Measurements from ENCODE around the gene PALLD.

The PALLD gene

DNA sequence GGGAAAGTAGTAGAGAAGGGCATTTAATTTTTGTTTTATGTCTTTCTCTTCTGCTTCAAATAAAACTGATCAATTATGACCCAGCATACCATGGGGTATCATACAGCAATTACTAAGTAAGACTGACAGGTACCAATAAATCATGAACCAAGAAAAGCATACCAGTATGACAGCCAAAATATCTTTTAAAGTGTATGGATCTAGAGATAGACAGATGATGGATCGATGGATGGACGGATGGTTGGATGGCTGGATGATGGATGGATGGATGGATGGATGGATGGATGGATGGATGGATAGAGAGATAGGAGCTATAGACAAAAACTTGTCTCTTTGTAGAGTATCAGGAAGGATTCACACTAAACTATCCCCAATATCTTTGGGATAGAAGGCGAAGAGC lies 18.0 kb upstream of the PALLD start:
- H3K27ac ChIP-seq (ENCODE audit: low read depth, low read length): no peak overlapping the region
- no peaks in the 10 kb centered on the region for H3K9me3 ChIP-seq (ENCODE audit: control insufficient read depth, insufficient read depth, low read length)
- no peak overlapping the region for H3K9ac ChIP-seq (ENCODE audit: low read depth, low read length)
- no peak overlapping the region for H3K4me3 ChIP-seq (ENCODE audit: low read depth, low read length)
- peaks cover 20% of the 10 kb centered on the region for H3K27me3 ChIP-seq (ENCODE audit: control insufficient read depth, insufficient read depth, low read length)
- peaks cover 19% of the 10 kb centered on the region; the same call in 1 of the 2 replicates for H3K4me1 ChIP-seq (ENCODE audit: control insufficient read depth, insufficient read depth, low read length)
- no peaks in the 10 kb centered on the region for H3K36me3 ChIP-seq (ENCODE audit: control insufficient read depth, insufficient read depth, low read length)

DNA sequence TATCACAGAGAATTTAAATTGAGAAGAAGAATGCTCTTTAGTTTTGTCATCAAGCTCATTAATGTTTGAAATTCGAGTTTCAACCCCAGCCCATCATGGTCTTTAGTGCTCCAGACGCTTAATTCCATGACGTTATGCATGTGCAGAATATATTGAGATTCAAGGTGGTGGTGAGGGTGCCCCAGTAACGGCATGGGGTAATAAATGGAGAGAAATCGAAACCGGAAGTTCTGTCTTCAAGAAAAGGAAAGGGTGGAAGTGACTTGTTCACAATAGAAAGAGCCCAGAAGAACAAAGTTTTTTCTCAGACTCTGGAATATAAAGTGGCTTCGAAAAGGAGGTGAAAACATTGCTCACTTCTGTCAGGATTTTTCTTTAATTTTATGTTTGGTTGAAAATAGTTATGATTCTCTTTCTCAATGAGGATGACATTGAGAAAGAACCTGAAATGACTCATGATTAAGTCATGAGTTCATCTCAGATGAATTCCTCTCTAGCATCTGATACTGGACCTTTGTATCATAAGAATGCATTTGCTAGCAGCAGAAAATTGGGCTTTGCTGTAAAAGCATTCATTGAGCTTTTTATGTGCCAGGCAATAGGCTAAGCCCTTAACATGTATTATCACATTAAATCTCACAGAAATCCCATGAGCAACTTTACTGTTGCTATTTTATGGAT lies 15.8 kb upstream of the PALLD start:
- Histone ChIP-seq H3K4me1 (ENCODE audit: control insufficient read depth, insufficient read depth, low read length) (peaks cover 7% of the 10 kb centered on the region; the same call in 1 of the 2 replicates), H3K9ac (ENCODE audit: low read depth, low read length) (peak overlapping the region; percentile 66), H3K27me3 (ENCODE audit: control insufficient read depth, insufficient read depth, low read length) (peaks cover 20% of the 10 kb centered on the region)

DNA sequence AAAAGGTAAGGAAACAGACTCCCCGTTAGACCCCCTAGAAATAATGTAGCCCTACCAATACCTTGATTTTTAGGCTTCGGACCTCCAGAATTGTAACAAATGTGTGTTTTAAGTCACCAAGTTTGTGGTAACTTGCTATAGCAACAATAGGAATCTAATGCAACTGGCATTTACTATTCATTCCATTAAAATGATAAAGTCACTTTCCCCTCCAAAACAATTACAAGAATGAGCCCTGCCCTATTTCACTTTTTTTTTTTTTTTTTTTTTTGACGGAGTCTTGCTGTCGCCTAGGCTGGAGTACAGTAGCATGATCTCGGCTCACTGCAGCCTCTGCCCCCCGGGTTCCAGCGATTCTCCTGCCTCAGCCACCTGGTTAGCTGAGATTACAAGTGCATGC lies 13.0 kb upstream of the PALLD start:
- H3K27ac ChIP-seq (ENCODE audit: low read depth, low read length): no peak overlapping the region
- no peaks in the 10 kb centered on the region for H3K9me3 ChIP-seq (ENCODE audit: control insufficient read depth, insufficient read depth, low read length)
- H3K27me3 ChIP-seq (ENCODE audit: control insufficient read depth, insufficient read depth, low read length): peaks cover 20% of the 10 kb centered on the region
- no peak overlapping the region for H3K9ac ChIP-seq (ENCODE audit: low read depth, low read length)
- no peak overlapping the region for H3K4me3 ChIP-seq (ENCODE audit: low read depth, low read length)
- H3K36me3 ChIP-seq (ENCODE audit: control insufficient read depth, insufficient read depth, low read length): no peaks in the 10 kb centered on the region
- peaks cover 7% of the 10 kb centered on the region; the same call in 1 of the 2 replicates for H3K4me1 ChIP-seq (ENCODE audit: control insufficient read depth, insufficient read depth, low read length)

More for the DNA sequence above, 15.8 kb upstream of the PALLD start:
- H3K9me3 ChIP-seq (ENCODE audit: control insufficient read depth, insufficient read depth, low read length): no peaks in the 10 kb centered on the region
- no peaks in the 10 kb centered on the region for H3K36me3 ChIP-seq (ENCODE audit: control insufficient read depth, insufficient read depth, low read length)
- no peak overlapping the region for H3K27ac ChIP-seq (ENCODE audit: low read depth, low read length)
- H3K4me3 ChIP-seq (ENCODE audit: low read depth, low read length): peak overlapping the region; percentile 85

DNA sequence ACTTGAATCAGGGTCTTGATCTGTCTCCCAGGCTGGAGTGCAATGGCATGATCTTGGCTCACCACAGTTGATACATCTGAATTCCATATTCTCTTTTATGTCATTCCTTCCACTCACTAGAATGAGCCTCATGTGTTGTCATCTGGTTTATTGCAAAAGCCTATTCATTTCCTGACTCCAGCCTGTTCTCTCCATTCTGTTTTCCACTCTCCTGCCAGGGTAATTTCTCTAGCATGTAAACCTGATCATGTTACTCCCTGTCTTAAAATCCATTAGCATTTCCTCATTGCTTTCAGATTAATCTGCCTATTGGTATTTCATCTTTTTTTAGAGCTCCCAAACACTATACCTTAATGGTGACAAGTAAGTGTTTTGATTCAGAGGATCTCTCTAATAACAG lies 12.2 kb upstream of the PALLD start:
- H3K27me3 ChIP-seq (ENCODE audit: control insufficient read depth, insufficient read depth, low read length): peaks cover 13% of the 10 kb centered on the region
- no peak overlapping the region for H3K9ac ChIP-seq (ENCODE audit: low read depth, low read length)
- H3K36me3 ChIP-seq (ENCODE audit: control insufficient read depth, insufficient read depth, low read length): no peaks in the 10 kb centered on the region
- peaks cover 7% of the 10 kb centered on the region; the same call in 1 of the 2 replicates for H3K4me1 ChIP-seq (ENCODE audit: control insufficient read depth, insufficient read depth, low read length)
- H3K27ac ChIP-seq (ENCODE audit: low read depth, low read length): no peak overlapping the region
- no peak overlapping the region for H3K4me3 ChIP-seq (ENCODE audit: low read depth, low read length)
- H3K9me3 ChIP-seq (ENCODE audit: control insufficient read depth, insufficient read depth, low read length): no peaks in the 10 kb centered on the region

DNA sequence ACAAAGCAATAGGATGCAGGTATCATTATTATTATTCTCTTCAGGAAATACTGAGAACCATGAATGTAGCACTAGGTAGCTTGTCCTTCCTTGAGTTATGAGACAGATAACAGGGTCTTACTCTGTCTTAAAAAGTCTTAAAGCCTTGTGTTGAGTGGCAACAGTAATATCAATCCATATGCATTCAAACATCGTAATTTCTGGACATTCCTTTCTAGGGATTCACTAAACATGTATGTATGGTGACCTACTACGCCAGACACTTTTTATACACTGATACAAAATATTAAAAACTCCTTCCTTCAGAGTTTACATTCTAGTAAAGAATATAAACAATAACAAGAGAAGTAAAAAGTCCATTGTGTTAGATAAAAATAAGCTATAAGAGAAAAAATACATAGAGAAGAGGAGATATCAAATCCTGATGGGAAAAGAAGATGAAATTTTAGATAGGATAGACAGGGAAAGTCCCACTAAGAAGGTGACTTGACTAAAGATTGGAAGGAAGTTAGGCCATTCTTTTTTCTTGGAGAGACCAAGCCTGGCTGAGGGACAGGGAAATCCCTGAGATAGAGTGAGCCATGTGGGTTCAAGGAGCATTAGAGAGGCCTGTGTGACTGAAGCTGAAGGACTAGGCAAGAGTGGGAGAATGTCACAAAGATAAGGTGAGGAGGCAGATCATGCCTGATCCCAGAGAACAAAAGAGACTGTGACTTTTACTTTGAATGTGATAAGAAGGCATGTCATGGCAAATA lies 11.5 kb upstream of the PALLD start:
- no peak overlapping the region for H3K9ac ChIP-seq (ENCODE audit: low read depth, low read length)
- no peak overlapping the region for H3K27ac ChIP-seq (ENCODE audit: low read depth, low read length)
- H3K4me1 ChIP-seq (ENCODE audit: control insufficient read depth, insufficient read depth, low read length): peaks cover 7% of the 10 kb centered on the region; the same call in 1 of the 2 replicates

DNA sequence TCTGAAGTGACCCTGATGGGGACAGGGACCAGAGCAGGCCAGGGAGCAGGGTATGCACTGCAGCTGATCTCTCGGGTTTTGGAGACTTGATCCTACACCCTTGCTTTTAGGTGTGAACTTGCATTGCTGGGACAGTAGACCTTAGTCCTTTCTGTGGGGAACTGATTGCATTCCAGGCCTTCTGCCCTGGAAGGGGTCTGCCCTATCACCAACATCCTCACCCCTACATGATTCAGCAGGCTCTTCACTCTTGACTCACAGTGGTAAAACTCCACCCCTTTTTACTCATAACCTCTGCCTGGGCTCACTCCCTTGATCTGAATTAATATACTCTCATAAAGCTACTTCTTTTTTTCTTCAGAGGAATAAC lies 10.0 kb upstream of the PALLD start:
- no peaks in the 10 kb centered on the region for H3K9me3 ChIP-seq (ENCODE audit: control insufficient read depth, insufficient read depth, low read length)
- no peak overlapping the region for H3K27ac ChIP-seq (ENCODE audit: low read depth, low read length)
- no peaks in the 10 kb centered on the region for H3K27me3 ChIP-seq (ENCODE audit: control insufficient read depth, insufficient read depth, low read length)
- H3K4me3 ChIP-seq (ENCODE audit: low read depth, low read length): no peak overlapping the region
- no peak overlapping the region for H3K9ac ChIP-seq (ENCODE audit: low read depth, low read length)
- no peaks in the 10 kb centered on the region for H3K36me3 ChIP-seq (ENCODE audit: control insufficient read depth, insufficient read depth, low read length)
- H3K4me1 ChIP-seq (ENCODE audit: control insufficient read depth, insufficient read depth, low read length): no peaks in the 10 kb centered on the region

More for the DNA sequence above, 11.5 kb upstream of the PALLD start:
- Histone ChIP-seq H3K27me3 (ENCODE audit: control insufficient read depth, insufficient read depth, low read length) (peaks cover 9% of the 10 kb centered on the region; the same call in 1 of the 2 replicates), H3K36me3 (ENCODE audit: control insufficient read depth, insufficient read depth, low read length) (no peaks in the 10 kb centered on the region), H3K4me3 (ENCODE audit: low read depth, low read length) (no peak overlapping the region), H3K9me3 (ENCODE audit: control insufficient read depth, insufficient read depth, low read length) (no peaks in the 10 kb centered on the region)

DNA sequence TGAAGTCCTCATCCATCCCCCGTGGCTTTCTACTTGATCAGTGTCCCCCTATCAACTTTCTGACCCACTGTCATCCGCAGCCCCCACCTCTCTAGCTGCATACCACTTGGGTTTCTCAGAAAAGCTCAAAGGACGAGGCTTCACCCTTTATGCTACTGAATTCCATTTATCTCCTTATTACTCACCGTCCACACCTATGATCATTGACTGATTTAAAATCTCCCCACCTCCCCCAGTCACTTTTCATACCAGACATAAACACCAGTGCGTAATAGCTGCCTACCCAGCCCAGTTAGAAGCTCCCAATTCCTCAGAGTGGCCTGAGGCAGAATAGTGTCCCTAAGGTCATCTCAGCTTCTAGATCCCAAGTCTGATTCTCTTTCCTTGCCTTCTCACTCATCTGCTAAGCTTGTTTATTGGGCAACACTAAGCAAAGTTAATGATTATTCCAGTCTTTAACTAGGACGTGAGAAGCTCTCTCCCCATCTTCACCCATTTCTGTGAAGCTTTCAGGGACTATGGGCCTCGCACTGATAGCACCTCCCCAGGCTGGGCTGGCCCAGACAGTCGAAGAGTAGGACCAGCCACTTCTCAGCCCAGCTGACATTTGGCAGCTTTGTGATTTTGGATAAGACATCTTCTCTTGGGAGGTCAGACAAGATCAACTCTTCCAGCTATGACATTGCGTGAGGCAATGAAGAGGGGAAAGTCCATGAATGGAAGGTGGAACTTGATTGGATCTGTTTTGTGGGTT lies 9.4 kb upstream of the PALLD start:
- Histone ChIP-seq H3K27me3 (ENCODE audit: control insufficient read depth, insufficient read depth, low read length) (no peaks in the 10 kb centered on the region), H3K27ac (ENCODE audit: low read depth, low read length) (no peak overlapping the region), H3K9me3 (ENCODE audit: control insufficient read depth, insufficient read depth, low read length) (no peaks in the 10 kb centered on the region), H3K9ac (ENCODE audit: low read depth, low read length) (no peak overlapping the region), H3K36me3 (ENCODE audit: control insufficient read depth, insufficient read depth, low read length) (no peaks in the 10 kb centered on the region), H3K4me1 (ENCODE audit: control insufficient read depth, insufficient read depth, low read length) (no peaks in the 10 kb centered on the region), H3K4me3 (ENCODE audit: low read depth, low read length) (no peak overlapping the region)

DNA sequence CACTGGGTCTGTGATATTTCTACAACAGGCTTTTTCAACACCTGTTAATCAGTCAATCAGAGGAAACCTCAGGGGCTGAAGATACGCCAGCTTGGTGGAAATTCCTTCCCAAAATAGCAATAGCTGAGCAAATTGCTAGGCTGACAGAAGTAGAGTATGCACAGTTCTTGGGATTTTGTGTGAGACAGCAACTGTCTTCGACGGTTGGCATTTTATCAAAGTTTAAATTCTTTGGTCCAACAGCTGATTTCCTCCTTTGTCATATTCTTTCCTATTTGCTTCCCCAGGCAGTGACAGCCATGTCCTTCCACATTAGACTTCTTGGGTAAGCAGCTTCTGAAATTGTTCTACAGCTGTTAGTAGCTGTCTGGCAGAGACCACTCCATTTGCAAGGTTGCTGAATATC lies 8.0 kb upstream of the PALLD start:
- H3K36me3 ChIP-seq (ENCODE audit: control insufficient read depth, insufficient read depth, low read length): no peaks in the 10 kb centered on the region
- H3K9me3 ChIP-seq (ENCODE audit: control insufficient read depth, insufficient read depth, low read length): no peaks in the 10 kb centered on the region
- no peak overlapping the region for H3K27ac ChIP-seq (ENCODE audit: low read depth, low read length)
- H3K4me3 ChIP-seq (ENCODE audit: low read depth, low read length): no peak overlapping the region
- no peaks in the 10 kb centered on the region for H3K4me1 ChIP-seq (ENCODE audit: control insufficient read depth, insufficient read depth, low read length)
- H3K9ac ChIP-seq (ENCODE audit: low read depth, low read length): no peak overlapping the region
- H3K27me3 ChIP-seq (ENCODE audit: control insufficient read depth, insufficient read depth, low read length): no peaks in the 10 kb centered on the region

DNA sequence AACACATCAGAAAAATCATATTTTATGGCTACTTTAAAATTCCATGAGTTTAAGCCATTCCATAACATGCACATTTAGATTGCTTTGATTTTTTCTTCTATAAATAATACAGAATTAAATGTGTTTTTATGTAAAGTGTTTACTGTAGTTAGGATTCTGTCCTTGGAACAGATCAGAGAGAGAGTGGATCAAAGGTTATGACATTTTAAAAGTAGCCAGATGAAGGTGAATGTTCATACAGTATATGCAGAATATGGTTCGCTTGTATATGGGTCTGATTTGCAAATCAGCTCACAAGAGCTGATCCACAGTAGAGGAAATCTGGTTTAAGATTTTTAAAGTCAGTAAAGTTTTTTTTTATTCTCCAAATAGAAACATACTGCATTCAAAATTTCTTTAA lies 7.2 kb upstream of the PALLD start:
- no peaks in the 10 kb centered on the region for H3K4me1 ChIP-seq (ENCODE audit: control insufficient read depth, insufficient read depth, low read length)

DNA sequence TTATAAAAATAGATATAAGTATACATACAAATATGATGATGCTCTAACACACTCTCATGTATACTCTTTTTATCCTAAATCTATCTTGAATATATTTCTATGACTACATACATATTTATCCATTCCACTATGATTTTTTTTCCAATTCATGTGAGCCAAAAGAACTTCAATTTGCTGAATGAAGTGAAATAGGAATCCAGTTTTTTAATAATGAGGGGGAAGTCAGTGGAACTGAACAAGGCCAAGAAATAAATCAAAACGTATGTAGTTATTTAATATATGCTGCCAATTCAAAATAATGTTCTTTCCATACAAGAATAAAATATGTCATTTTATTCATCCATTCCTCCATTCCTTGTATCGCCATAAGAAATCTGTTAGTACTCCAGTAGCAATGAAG lies 6.1 kb upstream of the PALLD start:
- Histone ChIP-seq H3K4me3 (ENCODE audit: low read depth, low read length) (no peak overlapping the region), H3K9ac (ENCODE audit: low read depth, low read length) (no peak overlapping the region), H3K4me1 (ENCODE audit: control insufficient read depth, insufficient read depth, low read length) (no peaks in the 10 kb centered on the region), H3K36me3 (ENCODE audit: control insufficient read depth, insufficient read depth, low read length) (no peaks in the 10 kb centered on the region), H3K27ac (ENCODE audit: low read depth, low read length) (no peak overlapping the region), H3K27me3 (ENCODE audit: control insufficient read depth, insufficient read depth, low read length) (no peaks in the 10 kb centered on the region), H3K9me3 (ENCODE audit: control insufficient read depth, insufficient read depth, low read length) (no peaks in the 10 kb centered on the region)

More for the DNA sequence above, 7.2 kb upstream of the PALLD start:
- no peak overlapping the region for H3K9ac ChIP-seq (ENCODE audit: low read depth, low read length)
- no peaks in the 10 kb centered on the region for H3K27me3 ChIP-seq (ENCODE audit: control insufficient read depth, insufficient read depth, low read length)
- no peak overlapping the region for H3K27ac ChIP-seq (ENCODE audit: low read depth, low read length)
- H3K36me3 ChIP-seq (ENCODE audit: control insufficient read depth, insufficient read depth, low read length): no peaks in the 10 kb centered on the region
- no peak overlapping the region for H3K4me3 ChIP-seq (ENCODE audit: low read depth, low read length)
- H3K9me3 ChIP-seq (ENCODE audit: control insufficient read depth, insufficient read depth, low read length): no peaks in the 10 kb centered on the region

DNA sequence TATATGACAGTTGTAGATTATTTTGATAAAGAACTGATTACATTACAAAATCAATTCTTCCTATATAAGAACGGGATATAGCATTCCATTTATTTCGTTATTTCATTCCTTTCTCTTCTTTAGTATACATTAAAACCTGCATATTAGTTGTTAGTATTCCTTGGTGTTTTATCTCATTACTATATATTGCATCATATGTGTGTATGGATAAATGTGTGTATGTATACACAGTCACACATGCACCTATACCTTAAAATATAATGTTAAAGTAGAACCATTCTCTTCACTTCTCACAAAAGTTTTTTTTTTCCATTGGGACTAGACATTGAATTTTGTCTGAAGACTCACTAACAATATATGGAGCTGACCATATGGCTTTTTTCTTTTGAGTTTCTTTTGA lies 5.3 kb upstream of the PALLD start:
- H3K27me3 ChIP-seq (ENCODE audit: control insufficient read depth, insufficient read depth, low read length): no peaks in the 10 kb centered on the region

More for the DNA sequence above, 5.3 kb upstream of the PALLD start:
- H3K9ac ChIP-seq (ENCODE audit: low read depth, low read length): no peak overlapping the region
- no peak overlapping the region for H3K4me3 ChIP-seq (ENCODE audit: low read depth, low read length)
- H3K27ac ChIP-seq (ENCODE audit: low read depth, low read length): no peak overlapping the region
- no peaks in the 10 kb centered on the region for H3K36me3 ChIP-seq (ENCODE audit: control insufficient read depth, insufficient read depth, low read length)
- no peaks in the 10 kb centered on the region for H3K9me3 ChIP-seq (ENCODE audit: control insufficient read depth, insufficient read depth, low read length)
- no peaks in the 10 kb centered on the region for H3K4me1 ChIP-seq (ENCODE audit: control insufficient read depth, insufficient read depth, low read length)

Data from HUES48 (cell line).